ENCODE data around the gene TEP1.

The TEP1 gene

GRCh38 chr14:20434701-20435581, 21.6 kb upstream of the TEP1 start:
- no peak for DNase-seq (ENCODE audit: low read depth, low spot score)
- POLR2A ChIA-PET: interaction anchor here (0.7 to 1.2 kb wide), 3 partner anchors 20 to 82 kb away, joined by 3 read pairs; partner anchors contain the start of genes APEX1 and OSGEP
- no peak for TF ChIP-seq CTCF (IDR thresholded peaks at IDR 0.05; ENCODE audit: insufficient read depth, low read length, missing control alignments)
- CTCF ChIA-PET: interaction anchor here (1.1 to 4.6 kb wide), 2 partner anchors 20 to 175 kb away, joined by 3 to 51 read pairs; partner anchors contain the start of gene TEP1
- H3K4me3 ChIP-seq (ENCODE audit: low read depth, low read length): peak overlapping the region; percentile 20

DNA sequence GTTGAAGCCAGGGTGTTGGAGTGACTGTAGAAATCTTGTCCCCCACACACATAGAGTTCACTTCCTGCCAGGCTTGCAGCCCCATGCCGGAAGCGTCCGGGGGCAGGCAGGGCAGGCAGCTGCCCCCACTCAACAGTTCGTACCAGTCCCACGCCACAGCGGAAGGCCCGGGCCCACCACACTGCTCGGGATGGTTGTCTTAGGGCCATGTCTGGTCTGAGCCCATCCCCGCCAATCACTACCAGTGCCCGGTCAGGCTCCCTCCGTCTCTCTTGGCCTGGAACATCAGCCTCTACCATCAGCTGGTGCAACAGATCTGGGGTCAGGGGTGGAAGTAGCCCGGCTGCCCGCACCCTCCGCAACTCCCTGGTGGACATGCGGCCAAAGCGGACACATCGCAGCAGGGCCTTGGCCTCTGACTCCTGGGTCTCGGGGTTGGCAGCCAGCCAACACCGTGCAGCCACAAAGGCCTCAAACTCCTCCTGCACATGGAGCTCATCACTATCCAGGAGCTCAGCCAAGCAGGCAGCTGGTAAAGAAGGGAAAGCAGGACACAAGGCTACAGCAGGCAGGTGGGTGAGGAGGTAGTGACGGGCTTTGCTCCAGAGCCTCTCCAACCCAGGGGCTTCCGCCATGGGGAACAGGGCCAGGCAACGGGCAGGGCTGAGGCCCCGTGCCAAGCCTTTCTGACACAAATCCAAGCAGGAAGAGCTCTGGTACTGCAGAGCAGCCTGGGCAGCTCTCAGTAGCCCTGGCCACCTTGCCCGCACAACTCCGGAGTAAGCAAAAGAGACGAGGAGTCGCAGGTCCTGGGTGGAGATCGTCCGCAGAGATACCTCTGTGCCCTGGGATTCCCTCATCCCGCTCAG, 16.7 kb upstream of the TEP1 start:
- no peak for TF ChIP-seq CTCF (IDR thresholded peaks at IDR 0.05; ENCODE audit: insufficient read depth, low read length, missing control alignments)
- ChIA-PET POLR2A (no interaction called here), CTCF (interaction anchor here (0.6 to 4.2 kb wide), 4 partner anchors 15 to 674 kb away, joined by 3 to 38 read pairs (median 6); no protein-coding TSS in a partner anchor)
- no peak overlapping the region for H3K4me3 ChIP-seq (ENCODE audit: low read depth, low read length)
- no peak for DNase-seq (ENCODE audit: low read depth, low spot score)

GRCh38 chr14:20428802-20429201, 15.5 kb upstream of the TEP1 start:
- POLR2A ChIA-PET: no interaction called here
- CTCF ChIA-PET: interaction anchor here (1.2 to 4.2 kb wide), 3 partner anchors 14 to 178 kb away, joined by 3 to 38 read pairs (median 8); no protein-coding TSS in a partner anchor
- no peak for DNase-seq (ENCODE audit: low read depth, low spot score)
- H3K4me3 ChIP-seq (ENCODE audit: low read depth, low read length): no peak overlapping the region
- no peak for TF ChIP-seq CTCF (IDR thresholded peaks at IDR 0.05; ENCODE audit: insufficient read depth, low read length, missing control alignments)

DNA sequence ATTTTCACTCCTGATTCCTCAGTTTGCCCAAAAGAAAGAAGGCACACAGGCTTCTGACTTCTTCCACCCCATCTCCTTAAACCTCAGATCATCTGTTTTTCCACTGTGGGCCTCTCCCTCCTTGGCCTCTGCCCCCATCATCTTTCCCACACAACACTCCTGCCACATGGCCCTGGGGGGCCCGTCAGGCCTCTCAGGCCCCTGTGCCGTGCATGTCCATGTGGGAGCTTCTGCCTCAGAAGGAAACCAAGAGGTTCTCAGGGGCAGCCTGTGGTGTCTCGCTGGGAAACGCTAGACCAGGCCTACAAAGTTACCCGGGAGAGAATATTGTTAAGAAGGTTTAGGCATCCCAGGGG, 14.7 kb upstream of the TEP1 start:
- no peak for DNase-seq (ENCODE audit: low read depth, low spot score)
- POLR2A ChIA-PET: no interaction called here
- CTCF ChIA-PET: interaction anchor here (3.2 to 4.2 kb wide), 2 partner anchors 13 to 179 kb away, joined by 8 to 38 read pairs; no protein-coding TSS in a partner anchor
- H3K4me3 ChIP-seq (ENCODE audit: low read depth, low read length): no peak overlapping the region
- TF ChIP-seq CTCF (IDR thresholded peaks at IDR 0.05; ENCODE audit: insufficient read depth, low read length, missing control alignments): no peak

DNA sequence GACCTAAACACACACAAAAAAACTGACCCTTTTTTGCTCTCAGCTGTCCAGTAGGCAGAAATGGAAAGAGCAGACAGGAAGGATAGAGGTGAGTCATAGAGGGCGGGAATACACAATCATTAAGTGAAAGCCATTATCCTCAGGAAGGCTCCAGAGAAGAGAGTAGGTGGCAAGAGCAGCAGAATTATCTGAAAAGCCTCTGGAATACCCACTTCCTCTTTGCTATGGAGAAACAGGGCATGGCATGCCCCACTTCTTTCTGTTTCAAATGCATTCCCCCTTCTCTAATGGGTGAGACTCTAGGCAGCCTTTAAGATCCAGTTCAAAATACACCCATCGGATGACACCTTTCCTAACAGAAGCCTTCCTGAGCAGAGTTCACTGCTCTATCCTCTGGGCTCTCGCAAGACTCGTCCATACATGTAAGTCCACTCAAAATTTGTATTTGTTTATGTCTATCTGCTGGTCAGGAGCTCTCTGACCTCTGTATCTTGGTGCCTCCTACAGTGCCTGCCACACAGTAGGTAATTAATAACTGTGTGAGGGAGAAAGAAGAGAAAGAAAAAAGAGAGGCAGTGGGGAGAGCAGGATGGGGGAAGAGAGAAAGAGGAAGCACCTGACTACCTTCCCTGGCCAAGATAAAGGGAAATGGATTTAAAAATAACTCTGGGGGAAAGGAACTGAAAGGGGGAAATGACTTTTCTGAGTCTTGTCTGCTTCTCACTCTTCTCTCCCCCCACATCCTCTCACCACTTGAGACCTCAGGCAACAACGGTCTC, 14.1 kb upstream of the TEP1 start:
- H3K4me3 ChIP-seq (ENCODE audit: low read depth, low read length): no peak overlapping the region
- POLR2A ChIA-PET: no interaction called here
- no peak for DNase-seq (ENCODE audit: low read depth, low spot score)
- no peak for TF ChIP-seq CTCF (IDR thresholded peaks at IDR 0.05; ENCODE audit: insufficient read depth, low read length, missing control alignments)
- CTCF ChIA-PET: interaction anchor here (3.2 to 4.2 kb wide), 2 partner anchors 12 to 180 kb away, joined by 8 to 38 read pairs; no protein-coding TSS in a partner anchor

All from AG04449 (cell line).